Activated T-cell treated with anti-CD3 and anti-CD28 coated beads, Interleukin-2, amount 50 U/mL, for 4 hours (primary cell): ENCODE results near the gene ZNF579. TPM values are rescaled to one million over a fixed set of nuclear protein-coding genes. Genes with fewer than 3 reads are reported as not detected.
"Not testable (repeated sequence)": the region's sequence is repeated elsewhere in the genome, so short reads cannot be mapped to it uniquely, and the experiment has no call there.

Source experiments
- ATAC-seq, 2 donors: fragments of 200-7000 bp; cut with Tn5 transposase; one replicate each; pipeline ENCODE4 v1.10.0; 2021
- DNase-seq: peaks from one replicate; pipeline ENCODE4 v3.0.0-alpha.2; 2020
- H3K27me3 Mint-ChIP-seq: one replicate; pipeline ENCODE4 v1.8.0; 2021; ENCODE audit warnings: low read depth, mixed read lengths
- H3K36me3 Mint-ChIP-seq: one replicate; pipeline ENCODE4 v1.8.0; 2022; ENCODE audit warnings: mixed read lengths; ENCODE audit not compliant: insufficient read depth
- H3K4me1 Mint-ChIP-seq: one replicate; pipeline ENCODE4 v1.8.0; 2021; ENCODE audit warnings: low read depth, mixed read lengths
- H3K4me3 Mint-ChIP-seq: one replicate; pipeline ENCODE4 v1.8.0; 2021; ENCODE audit warnings: mild to moderate bottlenecking, moderate library complexity, mixed read lengths
- H3K9me3 Mint-ChIP-seq: one replicate; pipeline ENCODE4 v1.8.0; 2021; ENCODE audit warnings: mixed read lengths
- total RNA-seq, 3 donors: library from RNA; stranded (reverse); gene quantifications; one replicate each; pipeline ENCODE4 v1.2.1, GENCODE V29; 2021

Gene ZNF579
- total RNA-seq, 3 donors from 2014 or later: 10.1 to 12.2 (median 11.0) TPM

- Mint-ChIP-seq H3K27me3 (no peaks in the 10 kb centered on the region), H3K36me3 (peaks cover 32% of the 10 kb centered on the region), H3K4me3 (no peak overlapping the region), H3K4me1 (peaks cover 11% of the 10 kb centered on the region), H3K9me3 (peaks cover 11% of the 10 kb centered on the region)
- no peak for ATAC-seq
- DNase-seq: no peak
These were observed 11.9 kb upstream of the ZNF579 start for GRCh38 chr19:55592391-55593090.

- ATAC-seq (no peak), DNase-seq (no peak)
- Mint-ChIP-seq H3K4me1 (peaks cover 18% of the 10 kb centered on the region), H3K36me3 (peaks cover 27% of the 10 kb centered on the region), H3K9me3 (peaks cover 11% of the 10 kb centered on the region), H3K27me3 (no peaks in the 10 kb centered on the region), H3K4me3 (no peak overlapping the region)
These were observed 10.9 kb upstream of the ZNF579 start for GRCh38 chr19:55591555-55591954.

- H3K4me3 Mint-ChIP-seq: no peak overlapping the region
- H3K27me3 Mint-ChIP-seq: no peaks in the 10 kb centered on the region
- peaks cover 25% of the 10 kb centered on the region for H3K4me1 Mint-ChIP-seq
- peaks cover 8% of the 10 kb centered on the region for H3K9me3 Mint-ChIP-seq
- no peak for DNase-seq
- H3K36me3 Mint-ChIP-seq: peaks cover 18% of the 10 kb centered on the region
- ATAC-seq: no peak
These were observed 10.0 kb upstream of the ZNF579 start for GRCh38 chr19:55590617-55591016.

- ATAC-seq (no peak), DNase-seq (no peak)
- Mint-ChIP-seq H3K9me3 (peaks cover 3% of the 10 kb centered on the region), H3K27me3 (no peaks in the 10 kb centered on the region), H3K4me1 (peaks cover 30% of the 10 kb centered on the region), H3K36me3 (peaks cover 13% of the 10 kb centered on the region), H3K4me3 (no peak overlapping the region)
These were observed 9.5 kb upstream of the ZNF579 start for GRCh38 chr19:55590109-55590508.

- no peak for DNase-seq
- Mint-ChIP-seq H3K36me3 (peaks cover 8% of the 10 kb centered on the region), H3K9me3 (no peaks in the 10 kb centered on the region), H3K4me3 (peak overlapping the region; percentile 26), H3K4me1 (peaks cover 28% of the 10 kb centered on the region), H3K27me3 (no peaks in the 10 kb centered on the region)
- no peak for ATAC-seq
These were observed 8.1 kb upstream of the ZNF579 start for GRCh38 chr19:55588738-55589137.

GRCh38 chr19:55586976-55587668 lies 6.5 kb upstream of the ZNF579 start:
- Mint-ChIP-seq H3K4me1 (peaks cover 31% of the 10 kb centered on the region), H3K9me3 (no peaks in the 10 kb centered on the region), H3K36me3 (peaks cover 8% of the 10 kb centered on the region), H3K27me3 (no peaks in the 10 kb centered on the region), H3K4me3 (peak overlapping the region; percentile 82)
- peak; percentile 90 for DNase-seq
- peak; percentile 96 to 97 for ATAC-seq

GRCh38 chr19:55585658-55586339 lies 5.2 kb upstream of the ZNF579 start:
- Mint-ChIP-seq H3K4me1 (peaks cover 42% of the 10 kb centered on the region), H3K36me3 (no peaks in the 10 kb centered on the region), H3K4me3 (peak overlapping the region; percentile 82), H3K27me3 (no peaks in the 10 kb centered on the region), H3K9me3 (no peaks in the 10 kb centered on the region)
- peak; percentile 31 for DNase-seq
- ATAC-seq: peak; percentile 51 to 65

GRCh38 chr19:55584871-55585270 lies 4.2 kb upstream of the ZNF579 start:
- Mint-ChIP-seq H3K27me3 (no peaks in the 10 kb centered on the region), H3K4me3 (no peak overlapping the region), H3K9me3 (no peaks in the 10 kb centered on the region), H3K36me3 (peaks cover 1% of the 10 kb centered on the region), H3K4me1 (peaks cover 45% of the 10 kb centered on the region)
- no peak for DNase-seq
- no peak for ATAC-seq

GRCh38 chr19:55583897-55584296 lies 3.2 kb upstream of the ZNF579 start:
- H3K36me3 Mint-ChIP-seq, H3K27me3 Mint-ChIP-seq, ATAC-seq, H3K4me3 Mint-ChIP-seq, H3K9me3 Mint-ChIP-seq, DNase-seq: not testable (repeated sequence)
- H3K4me1 Mint-ChIP-seq: peaks cover 44% of the 10 kb centered on the region

GRCh38 chr19:55582284-55582683 lies 1.6 kb upstream of the ZNF579 start:
- H3K9me3 Mint-ChIP-seq, ATAC-seq, DNase-seq, H3K36me3 Mint-ChIP-seq, H3K4me3 Mint-ChIP-seq, H3K27me3 Mint-ChIP-seq: not testable (repeated sequence)
- H3K4me1 Mint-ChIP-seq: peaks cover 37% of the 10 kb centered on the region

GRCh38 chr19:55581823-55582223 lies 1.2 kb upstream of the ZNF579 start:
- DNase-seq (no peak), ATAC-seq (no peak)
- Mint-ChIP-seq H3K27me3 (no peaks in the 10 kb centered on the region), H3K4me3 (peak overlapping the region; percentile 88), H3K36me3 (peaks cover 12% of the 10 kb centered on the region), H3K9me3 (no peaks in the 10 kb centered on the region), H3K4me1 (peaks cover 35% of the 10 kb centered on the region)

- DNase-seq (no peak), ATAC-seq (no peak)
These were observed 636 bp upstream of the ZNF579 start for GRCh38 chr19:55581145-55581822.

GRCh38 chr19:55579766-55580621 lies 654 bp downstream of the ZNF579 start:
- peaks cover 14% of the 10 kb centered on the region for H3K36me3 Mint-ChIP-seq
- ATAC-seq (peak; percentile 26 to 36), DNase-seq (no peak)
- no peaks in the 10 kb centered on the region for H3K27me3 Mint-ChIP-seq
- peak overlapping the region; percentile 88 for H3K4me3 Mint-ChIP-seq
- H3K4me1 Mint-ChIP-seq: peaks cover 21% of the 10 kb centered on the region
- no peaks in the 10 kb centered on the region for H3K9me3 Mint-ChIP-seq

More at GRCh38 chr19:55581145-55581822, 636 bp upstream of the ZNF579 start:
- Mint-ChIP-seq H3K4me1 (peaks cover 32% of the 10 kb centered on the region), H3K9me3 (no peaks in the 10 kb centered on the region), H3K27me3 (no peaks in the 10 kb centered on the region), H3K4me3 (peak overlapping the region; percentile 88), H3K36me3 (peaks cover 14% of the 10 kb centered on the region)
